OCI-LY1 (cell line): Measurements from ENCODE around the gene KRT3.

Experiments
- H2AFZ ChIP-seq: fragments of 200-600 bp; sonication (generic), shearing (Covaris generic); 2 replicates; pipeline ENCODE4 v1.6.0; 2014; ENCODE audit warnings: antibody characterized with exemption, mild to moderate bottlenecking, low read length
- H3F3A ChIP-seq: fragments of 200-600 bp; sonication (generic), shearing (Covaris generic); 2 replicates; pipeline ENCODE4 v1.6.0; 2014; ENCODE audit warnings: mild to moderate bottlenecking, antibody characterized with exemption, low read length, moderate library complexity; ENCODE audit not compliant: insufficient read depth
- H3K27ac ChIP-seq: fragments of 200-600 bp; sonication (generic); 2 replicates; pipeline ENCODE4 v1.5.1; 2014; ENCODE audit warnings: low read length, mixed run types, mild to moderate bottlenecking, low read depth; ENCODE audit not compliant: poor library complexity, severe bottlenecking
- H3K27me3 ChIP-seq: fragments of 200-600 bp; sonication (generic); 2 replicates; pipeline ENCODE4 v1.6.0; 2014; ENCODE audit warnings: antibody characterized with exemption, mild to moderate bottlenecking, low read length, moderate library complexity; ENCODE audit not compliant: insufficient read depth
- H3K36me3 ChIP-seq: fragments of 200-600 bp; sonication (generic); 2 replicates; pipeline ENCODE4 v1.6.1; 2014; ENCODE audit warnings: mild to moderate bottlenecking, antibody characterized with exemption, low read length, moderate library complexity, mixed read lengths; ENCODE audit not compliant: insufficient read depth
- H3K4me1 ChIP-seq: fragments of 200-600 bp; sonication (generic); 2 replicates; pipeline ENCODE4 v1.5.1; 2014; ENCODE audit warnings: mild to moderate bottlenecking, low read length, moderate library complexity; ENCODE audit not compliant: insufficient read depth, severe bottlenecking
- H3K4me2 ChIP-seq: fragments of 200-600 bp; sonication (generic), shearing (Covaris generic); 2 replicates; pipeline ENCODE4 v1.6.1; 2014; ENCODE audit warnings: low read length
- H3K4me3 ChIP-seq: fragments of 200-600 bp; sonication (generic); 2 replicates; pipeline ENCODE4 v1.5.1; 2014; ENCODE audit warnings: low read length, low read depth, mild to moderate bottlenecking, mixed read lengths; ENCODE audit not compliant: poor library complexity, severe bottlenecking
- H3K79me2 ChIP-seq: fragments of 200-600 bp; shearing (Covaris generic); 2 replicates; pipeline ENCODE4 v1.6.1; 2016; ENCODE audit warnings: mixed run types, low read length, mixed read lengths; ENCODE audit not compliant: insufficient read depth
- H3K9ac ChIP-seq: fragments of 200-600 bp; sonication (generic), shearing (Covaris generic); 2 replicates; pipeline ENCODE4 v1.6.1; 2014; ENCODE audit warnings: mild to moderate bottlenecking, low read length, mixed read lengths
- H3K9me2 ChIP-seq: fragments of 200-600 bp; sonication (generic), shearing (Covaris generic); 2 replicates; pipeline ENCODE4 v1.6.1; 2014; ENCODE audit warnings: low read depth, mild to moderate bottlenecking, low read length, mixed read lengths
- H3K9me3 ChIP-seq: fragments of 200-600 bp; shearing (Covaris generic); 2 replicates; pipeline ENCODE4 v1.6.1; 2014; ENCODE audit warnings: low read length, mixed read lengths
- H4K20me1 ChIP-seq: fragments of 200-600 bp; sonication (generic), shearing (Covaris generic); 2 replicates; pipeline ENCODE4 v1.6.0; 2016; ENCODE audit warnings: mild to moderate bottlenecking, low read length; ENCODE audit not compliant: insufficient read depth
- EZH2 ChIP-seq: fragments of 200-600 bp; sonication (generic), shearing (Covaris generic); IDR thresholded peaks from 2 replicates; pipeline ENCODE4 v1.8.0; 2017; ENCODE audit warnings: borderline replicate concordance, mixed run types, mild to moderate bottlenecking, antibody characterized with exemption, low read length, moderate library complexity, mixed read lengths
- TF ChIP-seq, protein P1 (sequence below): fragments of 200-600 bp; sonication (generic), shearing (Covaris generic); IDR thresholded peaks from 2 replicates; pipeline ENCODE4 v1.5.1; 2017; ENCODE audit warnings: mild to moderate bottlenecking, antibody characterized with exemption, low read length, moderate library complexity, mixed read lengths

Gene KRT3

DNA sequence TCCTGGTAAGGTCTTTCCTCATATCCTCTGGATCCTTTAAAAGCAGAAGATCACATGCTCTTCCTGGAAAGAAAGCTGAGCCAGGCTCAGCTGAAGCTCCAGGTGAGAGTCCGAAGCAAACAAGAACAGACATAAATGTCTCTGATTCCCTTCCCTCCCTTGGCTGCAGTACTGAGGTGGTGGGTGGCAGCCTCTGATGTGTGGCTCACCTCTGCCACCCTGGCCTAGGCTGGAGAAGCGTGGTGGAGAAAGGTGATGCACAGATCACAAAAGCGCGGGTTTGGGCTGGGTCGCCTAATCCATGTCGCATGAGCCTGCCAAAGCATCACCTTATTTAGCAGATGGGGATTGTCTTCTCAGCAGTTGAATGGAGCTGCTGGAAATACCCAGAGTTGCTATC, 16.0 kb downstream of the KRT3 start:
- H3K4me3 ChIP-seq, result no peak overlapping the region
- no peaks in the 10 kb centered on the region for H3K9me3 ChIP-seq
- 0 out of 2 replicates have a peak, but pooled peaks cover 3% of the 10 kb centered on the region for H3K27me3 ChIP-seq

GRCh38 chr12:52778833-52779232, 17.1 kb downstream of the KRT3 start:
- Histone ChIP-seq H3K36me3 (no peaks in the 10 kb centered on the region), H3K27me3 (0 out of 2 replicates have a peak, but pooled peaks cover 3% of the 10 kb centered on the region), H3K27ac (no peak overlapping the region), H3K4me3 (no peak overlapping the region), H3K9ac (no peak overlapping the region), H2AFZ (no peak overlapping the region), H3F3A (no peaks in the 10 kb centered on the region), H4K20me1 (no peaks in the 10 kb centered on the region), H3K79me2 (no peaks in the 10 kb centered on the region), H3K4me2 (no peak overlapping the region), H3K9me3 (no peaks in the 10 kb centered on the region), H3K9me2 (no peaks in the 10 kb centered on the region), H3K4me1 (no peaks in the 10 kb centered on the region)
- TF ChIP-seq, protein P1, sequence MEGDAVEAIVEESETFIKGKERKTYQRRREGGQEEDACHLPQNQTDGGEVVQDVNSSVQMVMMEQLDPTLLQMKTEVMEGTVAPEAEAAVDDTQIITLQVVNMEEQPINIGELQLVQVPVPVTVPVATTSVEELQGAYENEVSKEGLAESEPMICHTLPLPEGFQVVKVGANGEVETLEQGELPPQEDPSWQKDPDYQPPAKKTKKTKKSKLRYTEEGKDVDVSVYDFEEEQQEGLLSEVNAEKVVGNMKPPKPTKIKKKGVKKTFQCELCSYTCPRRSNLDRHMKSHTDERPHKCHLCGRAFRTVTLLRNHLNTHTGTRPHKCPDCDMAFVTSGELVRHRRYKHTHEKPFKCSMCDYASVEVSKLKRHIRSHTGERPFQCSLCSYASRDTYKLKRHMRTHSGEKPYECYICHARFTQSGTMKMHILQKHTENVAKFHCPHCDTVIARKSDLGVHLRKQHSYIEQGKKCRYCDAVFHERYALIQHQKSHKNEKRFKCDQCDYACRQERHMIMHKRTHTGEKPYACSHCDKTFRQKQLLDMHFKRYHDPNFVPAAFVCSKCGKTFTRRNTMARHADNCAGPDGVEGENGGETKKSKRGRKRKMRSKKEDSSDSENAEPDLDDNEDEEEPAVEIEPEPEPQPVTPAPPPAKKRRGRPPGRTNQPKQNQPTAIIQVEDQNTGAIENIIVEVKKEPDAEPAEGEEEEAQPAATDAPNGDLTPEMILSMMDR, result no peak
- no peak for TF ChIP-seq EZH2

More for the DNA sequence above, 16.0 kb downstream of the KRT3 start:
- Histone ChIP-seq H4K20me1 (no peaks in the 10 kb centered on the region), H3K4me1 (no peaks in the 10 kb centered on the region), H3K4me2 (no peak overlapping the region), H3K27ac (no peak overlapping the region), H3F3A (no peaks in the 10 kb centered on the region), H3K79me2 (no peaks in the 10 kb centered on the region), H2AFZ (no peak overlapping the region), H3K9me2 (no peaks in the 10 kb centered on the region), H3K9ac (no peak overlapping the region), H3K36me3 (no peaks in the 10 kb centered on the region)
- TF ChIP-seq EZH2, result no peak
- TF ChIP-seq, protein P1, result no peak

DNA sequence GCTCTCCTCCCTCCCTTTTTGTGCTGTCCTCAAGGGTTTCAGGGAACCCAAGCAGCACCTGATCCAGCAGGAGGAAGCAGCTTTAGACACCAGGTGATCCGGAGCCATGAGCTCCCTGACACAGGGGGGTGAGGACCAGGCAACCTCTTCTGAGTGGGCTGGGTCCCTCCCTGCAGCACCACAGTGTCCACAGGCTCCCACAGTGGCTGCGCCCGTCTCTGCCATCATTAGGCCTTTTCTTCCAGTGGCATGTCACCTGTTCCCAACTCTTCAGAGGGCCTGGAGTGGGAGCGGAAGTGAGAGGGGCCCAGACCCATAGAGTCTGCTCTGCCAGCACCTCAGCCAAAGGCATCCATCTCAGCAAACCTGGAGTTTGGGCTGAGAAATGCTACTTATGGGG, 18.4 kb downstream of the KRT3 start:
- no peak overlapping the region for H3K4me2 ChIP-seq

More for the DNA sequence above, 18.4 kb downstream of the KRT3 start:
- no peak overlapping the region for H2AFZ ChIP-seq
- no peak overlapping the region for H3K9ac ChIP-seq
- no peaks in the 10 kb centered on the region for H3K36me3 ChIP-seq
- H3F3A ChIP-seq, result no peaks in the 10 kb centered on the region
- no peak overlapping the region for H3K27ac ChIP-seq
- H3K79me2 ChIP-seq, result no peaks in the 10 kb centered on the region
- no peaks in the 10 kb centered on the region for H3K9me3 ChIP-seq
- no peaks in the 10 kb centered on the region for H4K20me1 ChIP-seq
- no peaks in the 10 kb centered on the region for H3K4me1 ChIP-seq
- no peaks in the 10 kb centered on the region for H3K9me2 ChIP-seq
- no peak overlapping the region for H3K4me3 ChIP-seq
- 0 out of 2 replicates have a peak, but pooled peaks cover 3% of the 10 kb centered on the region for H3K27me3 ChIP-seq
- TF ChIP-seq EZH2, result no peak
- TF ChIP-seq, protein P1, result no peak
